K562 (cell line): ENCODE measurements around the gene CENPB. TPM values are rescaled to one million over a fixed set of nuclear protein-coding genes. Genes with fewer than 3 reads are reported as not detected.
A peak's percentile ranks its signal among the peaks of the same experiment; 100 is the strongest.

ENCODE experiments used
- ATAC-seq: fragments of 200-7000 bp; cut with Tn5 transposase; 3 replicates; pipeline ENCODE4 v1.9.1; 2020; ENCODE audit warnings: moderate library complexity
- BruUV-seq: library from RNA; stranded (reverse); fragments of 400-500 nt; replicated peaks from 2 replicates; lab custom pipeline; 2021; lab: Mats Ljungman, UMichigan
- CTCF ChIA-PET: fragments of 300-600 bp; formaldehyde crosslinking; extraction: SDS; loops from one replicate; lab custom pipeline; 2021; ENCODE audit warnings: low intra/inter-chr PET ratio; lab: Yijun Ruan, JAX
- POLR2A ChIA-PET: fragments of 300-600, 350-650 bp; sonication (Branson Sonifier 250); formaldehyde crosslinking; extraction: SDS; loops from one replicate; lab custom pipeline; 2021; ENCODE audit warnings: antibody characterized with exemption, inconsistent platforms; lab: Yijun Ruan, JAX
- DNase-seq, 4 experiments: peaks; one replicate each; pipeline versions ENCODE4 v3.0.0 to v3.0.0-alpha.2; 2011 to 2018; ENCODE audit warnings: low spot score in 3 of 4, mixed read lengths in 3 of 4; ENCODE audit errors: extremely low read depth in 1 of 4
- FAIRE-seq: peaks from 2 replicates; lab custom pipeline; 2011; peaks lifted over from hg19 to GRCh38; lab: Jason Lieb, UNC
- H2AFZ ChIP-seq: 2 replicates; pipeline ENCODE4 v1.6.0; 2011; ENCODE audit warnings: low read depth, low read length, control low read depth, inconsistent platforms
- H3K27ac ChIP-seq: fragments of 200-600 bp; 3 replicates; pipeline ENCODE4 v1.8.0; 2011; ENCODE audit warnings: low read depth, mild to moderate bottlenecking, control low read depth, inconsistent platforms, low read length, moderate library complexity, mixed read lengths; ENCODE audit errors: extremely low read depth
- H3K27me3 ChIP-seq, 2 experiments: fragments of 300-600 bp in 1 of 2; 2 replicates in 1 of 2; 3 replicates in 1 of 2; pipeline versions ENCODE4 v1.6.0 to v1.8.0; 2011; ENCODE audit warnings: inconsistent platforms in 2 of 2, low read length in 2 of 2, mild to moderate bottlenecking in 1 of 2, mixed read lengths in 1 of 2, moderate library complexity in 1 of 2; ENCODE audit not compliant: control insufficient read depth in 2 of 2, insufficient read depth in 2 of 2
- H3K36me3 ChIP-seq: fragments of 300-600 bp; 3 replicates; pipeline ENCODE4 v1.8.0; 2011; ENCODE audit warnings: mild to moderate bottlenecking, low read length, inconsistent platforms; ENCODE audit not compliant: control insufficient read depth, insufficient read depth
- H3K4me1 ChIP-seq, 2 experiments: fragments of 200-600 bp in 1 of 2; replicated peaks in 1 of 2; 2 replicates in 1 of 2; 3 replicates in 1 of 2; pipeline versions ENCODE4 v1.5.1 to v1.8.0; 2011; ENCODE audit warnings: inconsistent platforms in 2 of 2, low read length in 2 of 2, mild to moderate bottlenecking in 1 of 2, mixed read lengths in 1 of 2, moderate library complexity in 1 of 2; ENCODE audit not compliant: control insufficient read depth in 2 of 2, insufficient read depth in 2 of 2
- H3K4me2 ChIP-seq: 2 replicates; pipeline ENCODE4 v1.6.1; 2011; ENCODE audit warnings: low read length, control low read depth, inconsistent platforms, mixed read lengths; ENCODE audit not compliant: insufficient read depth
- H3K4me3 ChIP-seq: fragments of 200-600 bp; sonication (generic), shearing (Covaris generic); 2 replicates; pipeline ENCODE4 v1.5.1; 2016; ENCODE audit warnings: control low read depth, inconsistent platforms
- H3K79me2 ChIP-seq: fragments of 200-600 bp; 3 replicates; pipeline ENCODE4 v1.8.0; 2011; ENCODE audit warnings: low read length, inconsistent platforms; ENCODE audit not compliant: control insufficient read depth, insufficient read depth
- H3K9ac ChIP-seq, 2 experiments: 2 replicates each; pipeline versions ENCODE4 v1.6.0 to v1.6.1; 2011; ENCODE audit warnings: low read depth in 2 of 2, low read length in 2 of 2, control low read depth in 1 of 2, inconsistent platforms in 1 of 2, mild to moderate bottlenecking in 1 of 2, mixed read lengths in 1 of 2; ENCODE audit not compliant: insufficient read depth in 1 of 2
- H3K9me1 ChIP-seq: one replicate; pipeline ENCODE4 v1.6.0; 2011; ENCODE audit warnings: inconsistent platforms, mild to moderate bottlenecking, low read length, moderate library complexity; ENCODE audit not compliant: control insufficient read depth, insufficient read depth
- H3K9me3 ChIP-seq: replicated peaks from 2 replicates; pipeline ENCODE4 v1.5.1; 2011; ENCODE audit warnings: low read depth, low read length, inconsistent platforms; ENCODE audit not compliant: control insufficient read depth, insufficient read depth
- H4K20me1 ChIP-seq: replicated peaks from 2 replicates; pipeline ENCODE4 v1.6.1; 2011; ENCODE audit warnings: low read length, inconsistent platforms, mixed read lengths; ENCODE audit not compliant: control insufficient read depth, insufficient read depth
- BCL6 ChIP-seq: fragments of 250-450 bp; sonication (Bioruptor Pico); IDR thresholded peaks from 2 replicates; pipeline ENCODE4 v1.4.0; 2020
- CBFB ChIP-seq: sonication (generic); formaldehyde crosslinking; IDR thresholded peaks from 2 replicates; pipeline ENCODE4 v1.4.0; 2020; ENCODE audit warnings: mild to moderate bottlenecking, missing genetic modification reagents
- CTCF ChIP-seq, 3 experiments: IDR thresholded peaks in 2 of 3; conservative IDR thresholded peaks in 1 of 3; 2 replicates each; pipeline ENCODE4 v1.5.1; 2011 to 2012; ENCODE audit warnings: low read length in 3 of 3, mild to moderate bottlenecking in 3 of 3, control low read depth in 2 of 3, improper control_type of control experiment in 1 of 3, inconsistent platforms in 1 of 3, low read depth in 1 of 3, mixed read lengths in 1 of 3, moderate library complexity in 1 of 3; ENCODE audit not compliant: insufficient read depth in 2 of 3
- CTCFL ChIP-seq: IDR thresholded peaks from 2 replicates; pipeline ENCODE4 v1.6.1; 2011; ENCODE audit warnings: borderline replicate concordance, low read depth, mild to moderate bottlenecking, moderate library complexity, low read length; ENCODE audit not compliant: insufficient read depth, poor library complexity, severe bottlenecking
- FIP1L1 ChIP-seq: fragments of 200-400 bp; formaldehyde crosslinking; IDR thresholded peaks from 2 replicates; pipeline ENCODE4 v1.6.1; 2018; ENCODE audit warnings: mild to moderate bottlenecking, low read depth, low read length; ENCODE audit not compliant: poor library complexity, severe bottlenecking
- HNRNPL ChIP-seq: fragments of 200-400 bp; formaldehyde crosslinking; IDR thresholded peaks from 2 replicates; pipeline ENCODE4 v1.6.1; 2017; ENCODE audit warnings: low read depth, mild to moderate bottlenecking, low read length
- NELFE ChIP-seq: IDR thresholded peaks from 2 replicates; pipeline ENCODE4 v1.6.1; 2011; ENCODE audit warnings: mild to moderate bottlenecking; ENCODE audit not compliant: insufficient read depth, insufficient read length
- POLR2G ChIP-seq: fragments of 200-400 bp; formaldehyde crosslinking; IDR thresholded peaks from 2 replicates; pipeline ENCODE4 v1.6.1; 2017; ENCODE audit warnings: low read depth, mild to moderate bottlenecking, antibody characterized with exemption, low read length, moderate library complexity
- RAD21 ChIP-seq, 2 experiments: fragments of 250-450 bp in 1 of 2; fragments of 450-650 bp in 1 of 2; sonication (Bioruptor Pico) in 1 of 2; formaldehyde crosslinking in 1 of 2; IDR thresholded peaks in 1 of 2; conservative IDR thresholded peaks in 1 of 2; 2 replicates each; pipeline versions ENCODE4 v1.4.0 to v1.8.0; 2020 to 2022; ENCODE audit warnings: mild to moderate bottlenecking in 2 of 2, moderate library complexity in 1 of 2
- ZBTB33 ChIP-seq: sonication (generic); formaldehyde crosslinking; IDR thresholded peaks from 2 replicates; pipeline ENCODE4 v1.8.1; 2023; ENCODE audit warnings: mild to moderate bottlenecking, missing genetic modification reagents
- WGBS: fragments of 100-300 bp; shearing (Covaris generic); methylation state at CpG from one replicate; pipeline ENCODE4 v1.1.6; 2016; ENCODE audit warnings: low coverage, mixed read lengths; ENCODE audit not compliant: insufficient coverage; ENCODE audit errors: missing lambda C conversion rate; 5-methylcytosine and 5-hydroxymethylcytosine counted together
- in situ Hi-C: fragments of 300-500 bp; cut with MboI; formaldehyde crosslinking; loops from 4 replicates; pipeline ENCODE4 v1.15.0; 2018; ENCODE audit warnings: inconsistent platforms, mixed read lengths
- intact Hi-C: fragments of 100-400 bp; cut with micrococcal nuclease; formaldehyde crosslinking; loops from 2 replicates; pipeline ENCODE4 v1.14.2; 2022
- polyA plus RNA-seq, 8 experiments: library from polyadenylated mRNA; depleted of rRNA in 4 of 8; stranded (reverse) in 5 of 8; unstranded in 3 of 8; fragments of >200 nt; fragmentation: Nextera tagmentation in 2 of 8; fragmentation: Illumina TruSeq in 1 of 8; extraction: Ambion mirVana in 2 of 8; extraction: Trizol in 1 of 8; gene quantifications; 2 replicates each; pipeline versions ENCODE4 v1.2.1 to v1.2.3, GENCODE V29; 2011 to 2014; ENCODE audit warnings: inconsistent platforms in 1 of 8, missing spikeins in 1 of 8
- total RNA-seq, 7 experiments: library from RNA; depleted of rRNA in 6 of 7; stranded (reverse); fragments of >200 nt in 6 of 7; fragmentation: Illumina TruSeq in 2 of 7; extraction: Trizol in 2 of 7; gene quantifications; 2 replicates each; pipeline versions ENCODE4 v1.2.1 to v1.2.3, GENCODE V29; 2011 to 2021; ENCODE audit warnings: low replicate concordance in 1 of 7

Gene CENPB
- total and polyA plus RNA-seq, 9 of the 15 experiments (the other 6 are each of a cell fraction or from before 2014, with no cell fraction given) = 0.17 to 70.8 (median 24.9) TPM

- WGBS = 66% methylated on average over 7 of the region's 72 CpGs
- Histone ChIP-seq H3K36me3 (peaks cover 16% of the 10 kb centered on the region; the same call in 2 of the 3 replicates), H4K20me1 (no peaks in the 10 kb centered on the region), H3K9me3 (no peaks in the 10 kb centered on the region), H3K4me3 (no peak overlapping the region), H3K27ac (no peak overlapping the region), H3K9ac (no peak overlapping the region; a peak in 1 of 4 replicates), H3K4me1 (peaks cover 0 to 35% of the 10 kb centered on the region in 2 experiments; a peak in 3 of 5 replicates), H3K27me3 (no peaks in the 10 kb centered on the region), H2AFZ (no peak overlapping the region), H3K9me1 (peaks cover 2% of the 10 kb centered on the region), H3K79me2 (no peaks in the 10 kb centered on the region), H3K4me2 (no peak overlapping the region)
- CTCF ChIA-PET = interaction anchor here (0.8 kb wide), 1 partner anchor 33 kb away, joined by 3 read pairs; no protein-coding TSS in a partner anchor
- DNase-seq = peak; percentile 23 to 73 (median 67)
- POLR2A ChIA-PET = no interaction called here
- in situ Hi-C loops = no loop called here
- TF ChIP-seq HNRNPL = peak; percentile 45; the same call in 1 of the 2 replicates
- peak; percentile 40 for TF ChIP-seq CTCFL
- peak; percentile 51 to 82 (median 55); a peak in 5 of 6 replicates for TF ChIP-seq CTCF (IDR thresholded peaks at IDR 0.05 in 2 of 3, conservative IDR thresholded peaks at IDR 0.05 in 1 of 3; ENCODE audit: insufficient read depth in 2 of 3, low read depth in 1 of 3, low read length in 3 of 3)
- peak; percentile 98 for TF ChIP-seq ZBTB33
- peak in 1 of 2 experiments; percentile 43; a peak in 2 of 4 replicates for TF ChIP-seq RAD21 (CRISPR knock-in tag; conservative IDR thresholded peaks at IDR 0.05 in 1 of 2, IDR thresholded peaks at IDR 0.05 in 1 of 2)
- no peak for TF ChIP-seq BCL6 (CRISPR knock-in tag)
- TF ChIP-seq FIP1L1 = no peak
- TF ChIP-seq CBFB (CRISPR knock-in tag) = no peak
- TF ChIP-seq NELFE = no peak
- peak; percentile 51; the same call in 1 of the 2 replicates for TF ChIP-seq POLR2G
- no peak for FAIRE-seq
- no TSS peak for BruUV-seq
- intact Hi-C loops = no loop called here
- peak; percentile 62 for ATAC-seq
These were observed 36.6 kb downstream of the CENPB start for GRCh38 chr20:3749689-3750531.
